Fibroblast of villous mesenchyme (primary cell): Measurements from ENCODE around the gene DISP1. TPM values are rescaled to one million over a fixed set of nuclear protein-coding genes. Genes with fewer than 3 reads are reported as not detected.

Source experiments
- DNase-seq: peaks from one replicate; pipeline ENCODE4 v3.0.0-alpha.2; 2010; ENCODE audit warnings: low read depth
- H3K4me3 ChIP-seq: 2 replicates; pipeline ENCODE4 v1.5.1; 2011; ENCODE audit warnings: low read depth, mild to moderate bottlenecking, low read length
- CTCF ChIP-seq: IDR thresholded peaks from 2 replicates; pipeline ENCODE4 v1.5.1; 2012; ENCODE audit warnings: low read depth, mild to moderate bottlenecking, low read length; ENCODE audit not compliant: insufficient read depth
- total RNA-seq: library from RNA; depleted of rRNA; stranded (reverse); fragments of >200 nt; gene quantifications from 2 replicates; pipeline ENCODE4 v1.2.3, GENCODE V29; 2012

Gene DISP1
- total RNA-seq, 1 donor, result 3.5 TPM

GRCh38 chr1:222811671-222812070 is 3.2 kb upstream of the DISP1 start:
- no peak overlapping the region for H3K4me3 ChIP-seq
- no peak for DNase-seq
- TF ChIP-seq CTCF, result no peak

GRCh38 chr1:222813866-222814535 is 838 bp upstream of the DISP1 start:
- H3K4me3 ChIP-seq, result peak overlapping the region; percentile 91
- peak; percentile 22 for DNase-seq
- TF ChIP-seq CTCF, result no peak

- no peak for TF ChIP-seq CTCF
- no peak for DNase-seq
- H3K4me3 ChIP-seq, result peak overlapping the region; percentile 91
These were observed 564 bp downstream of the DISP1 start for GRCh38 chr1:222815440-222815765.

- DNase-seq, result peak; percentile 79
- H3K4me3 ChIP-seq, result no peak overlapping the region
- TF ChIP-seq CTCF, result no peak
These were observed 2.7 kb downstream of the DISP1 start for GRCh38 chr1:222817529-222817928.

- DNase-seq, result no peak
- H3K4me3 ChIP-seq, result no peak overlapping the region
- TF ChIP-seq CTCF, result no peak
These were observed 3.3 kb downstream of the DISP1 start for GRCh38 chr1:222818171-222818570.

- no peak for DNase-seq
These were observed 5.4 kb downstream of the DISP1 start for GRCh38 chr1:222820171-222820712.

More at GRCh38 chr1:222820171-222820712, 5.4 kb downstream of the DISP1 start:
- TF ChIP-seq CTCF, result no peak
- no peak overlapping the region for H3K4me3 ChIP-seq
